Choroid plexus epithelial cell (primary cell): Measurements from ENCODE around the gene AFAP1.

ENCODE experiments used
- DNase-seq: peaks from one replicate; pipeline ENCODE4 v3.0.0-alpha.2; 2010; ENCODE audit warnings: low read depth
- H3K4me3 ChIP-seq: 2 replicates; pipeline ENCODE4 v1.5.1; 2011; ENCODE audit warnings: low read depth, mild to moderate bottlenecking, control low read depth, low read length, moderate library complexity
- TF ChIP-seq, protein P1 (sequence below): conservative IDR thresholded peaks from 2 replicates; pipeline ENCODE4 v1.5.1; 2011; ENCODE audit warnings: low read depth, mild to moderate bottlenecking, control low read depth, inconsistent platforms, low read length, moderate library complexity

Gene AFAP1

GRCh38 chr4:7775396-7775795 lies 164.3 kb downstream of the AFAP1 start:
- no peak overlapping the region for H3K4me3 ChIP-seq
- TF ChIP-seq, protein P1, sequence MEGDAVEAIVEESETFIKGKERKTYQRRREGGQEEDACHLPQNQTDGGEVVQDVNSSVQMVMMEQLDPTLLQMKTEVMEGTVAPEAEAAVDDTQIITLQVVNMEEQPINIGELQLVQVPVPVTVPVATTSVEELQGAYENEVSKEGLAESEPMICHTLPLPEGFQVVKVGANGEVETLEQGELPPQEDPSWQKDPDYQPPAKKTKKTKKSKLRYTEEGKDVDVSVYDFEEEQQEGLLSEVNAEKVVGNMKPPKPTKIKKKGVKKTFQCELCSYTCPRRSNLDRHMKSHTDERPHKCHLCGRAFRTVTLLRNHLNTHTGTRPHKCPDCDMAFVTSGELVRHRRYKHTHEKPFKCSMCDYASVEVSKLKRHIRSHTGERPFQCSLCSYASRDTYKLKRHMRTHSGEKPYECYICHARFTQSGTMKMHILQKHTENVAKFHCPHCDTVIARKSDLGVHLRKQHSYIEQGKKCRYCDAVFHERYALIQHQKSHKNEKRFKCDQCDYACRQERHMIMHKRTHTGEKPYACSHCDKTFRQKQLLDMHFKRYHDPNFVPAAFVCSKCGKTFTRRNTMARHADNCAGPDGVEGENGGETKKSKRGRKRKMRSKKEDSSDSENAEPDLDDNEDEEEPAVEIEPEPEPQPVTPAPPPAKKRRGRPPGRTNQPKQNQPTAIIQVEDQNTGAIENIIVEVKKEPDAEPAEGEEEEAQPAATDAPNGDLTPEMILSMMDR, result no peak
- DNase-seq, result no peak

DNA sequence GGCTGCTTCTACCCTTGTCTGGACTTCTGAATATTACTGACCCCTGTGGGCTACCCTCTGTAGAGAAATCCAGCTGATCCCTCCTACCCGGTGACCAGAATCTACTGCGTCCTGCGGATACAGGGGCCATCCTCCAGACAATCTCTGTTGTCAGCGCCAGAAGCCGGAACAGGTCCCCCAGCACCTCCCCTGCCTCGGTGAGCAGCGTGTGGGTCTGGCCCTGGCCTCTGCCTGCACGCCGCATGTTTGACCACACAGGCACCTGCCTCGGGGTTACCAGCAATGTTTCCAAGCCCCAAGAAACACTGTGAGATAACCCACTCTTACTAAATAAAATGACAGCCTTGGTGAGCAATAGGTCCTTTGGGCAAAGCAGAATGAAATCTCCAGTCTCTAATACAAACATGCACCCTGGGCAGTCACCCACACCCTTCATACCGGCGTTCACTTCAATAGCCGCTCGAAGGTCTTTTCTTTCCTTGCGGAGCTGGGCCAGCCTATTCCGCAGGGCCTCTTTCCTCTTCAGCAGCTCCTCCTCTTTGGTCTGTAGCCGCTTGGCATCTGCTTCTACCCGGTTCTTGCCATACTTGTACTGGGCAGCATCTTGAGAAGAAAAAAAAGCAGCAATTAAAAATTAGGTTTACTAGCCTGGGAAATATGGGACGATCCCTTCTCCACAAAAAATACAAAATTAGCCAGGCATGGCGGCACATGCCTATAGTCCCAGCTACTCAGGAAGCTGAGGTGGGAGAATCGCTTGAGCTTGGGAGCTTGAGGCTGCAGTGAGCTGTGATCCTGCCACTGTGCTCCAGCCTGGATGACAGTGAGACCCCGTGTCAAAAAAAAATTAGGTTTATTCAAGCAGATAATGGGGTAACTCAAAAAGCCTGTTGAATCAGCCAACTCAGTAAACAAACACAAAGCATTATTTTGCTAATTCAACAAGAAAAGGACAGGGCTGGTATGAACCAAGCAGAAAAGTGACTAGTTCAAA lies 165.1 kb downstream of the AFAP1 start:
- TF ChIP-seq, protein P1, result no peak
- no peak for DNase-seq
- H3K4me3 ChIP-seq, result no peak overlapping the region

DNA sequence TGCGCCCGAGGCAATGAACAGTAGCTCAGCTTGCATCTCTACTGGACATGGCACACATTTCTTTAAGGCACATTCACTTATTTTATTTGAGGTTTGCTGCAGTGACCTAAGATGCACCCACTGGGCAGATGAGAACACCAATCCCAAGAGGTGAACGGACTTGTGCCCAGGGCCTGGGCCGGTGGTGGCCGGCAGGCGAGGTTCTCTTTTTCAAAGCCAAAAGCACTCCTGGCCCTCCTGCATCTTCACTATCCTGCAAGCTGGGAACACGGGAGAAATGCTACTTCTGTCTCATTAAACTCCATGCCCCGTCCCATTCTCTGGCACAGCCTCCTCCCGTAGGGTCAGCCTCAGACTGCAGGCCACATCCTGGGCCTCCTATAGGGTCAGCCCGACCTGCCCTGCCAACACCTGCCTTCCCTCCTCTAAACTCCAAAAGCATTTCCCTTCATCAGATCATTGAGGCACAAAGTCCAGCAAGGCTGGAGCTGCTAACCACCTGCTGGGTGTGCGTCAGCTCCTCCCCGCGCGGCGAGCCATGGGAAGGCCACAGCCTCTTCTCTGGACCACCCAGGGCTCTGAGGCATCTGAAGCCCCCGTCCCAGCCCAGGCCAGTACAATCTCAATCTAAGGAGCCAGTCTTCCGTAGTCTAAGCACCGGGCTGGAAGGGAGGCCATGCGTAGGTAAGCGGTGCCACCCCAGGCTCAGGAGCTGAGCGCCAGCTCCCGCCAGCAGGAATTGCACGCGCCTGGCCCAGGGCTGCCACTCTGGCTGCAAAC lies 166.1 kb downstream of the AFAP1 start:
- TF ChIP-seq, protein P1, result no peak
- DNase-seq, result no peak

GRCh38 chr4:7772711-7773385 lies 166.8 kb downstream of the AFAP1 start:
- TF ChIP-seq, protein P1, result no peak

More for the DNA sequence above, 166.1 kb downstream of the AFAP1 start:
- no peak overlapping the region for H3K4me3 ChIP-seq

DNA sequence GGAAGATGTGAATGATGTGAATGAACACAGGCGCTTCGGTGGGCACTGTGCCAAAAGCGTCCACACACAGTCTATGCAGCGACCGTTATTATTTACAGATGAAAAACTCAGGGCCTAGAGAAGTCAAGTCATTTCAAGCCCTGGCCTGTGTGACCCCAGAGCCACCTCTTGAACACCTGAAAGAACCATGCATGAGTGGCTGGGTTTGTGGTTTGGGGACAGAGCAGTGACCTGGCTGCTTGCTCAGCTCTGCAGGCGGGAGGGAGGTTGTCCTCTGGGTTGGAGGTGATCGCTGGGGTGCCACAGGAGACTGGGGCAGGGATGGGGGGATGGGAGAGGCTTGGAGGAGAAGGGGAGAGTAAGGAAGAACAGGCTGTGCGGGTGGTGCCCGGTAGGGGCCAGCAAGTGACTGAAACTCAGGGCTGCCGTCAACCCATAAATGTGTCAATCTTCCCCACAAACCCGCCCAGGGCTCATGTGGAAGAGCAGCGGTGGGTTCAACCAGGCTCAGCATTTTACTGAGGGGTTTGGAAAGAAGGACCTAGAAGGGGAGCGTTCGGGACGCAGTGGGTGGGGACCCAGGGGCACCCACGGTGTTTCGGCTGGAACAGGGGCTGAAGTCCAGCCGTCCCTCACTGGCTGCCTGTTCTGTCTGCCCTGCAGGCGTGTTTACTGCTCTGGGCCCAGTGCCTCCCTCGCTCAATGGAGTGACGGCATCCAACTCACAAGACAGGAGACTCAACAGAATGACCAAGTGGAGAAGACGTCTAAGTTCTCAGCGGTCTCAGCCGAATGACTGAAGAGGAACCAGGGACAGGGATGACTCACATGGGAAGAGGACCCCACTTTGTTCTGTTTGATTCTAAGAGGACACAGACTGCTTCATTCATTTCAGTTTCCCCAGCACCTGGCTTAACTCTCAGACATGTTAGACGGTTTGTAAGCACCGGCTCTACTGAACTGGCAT lies 167.8 kb downstream of the AFAP1 start:
- TF ChIP-seq, protein P1, result no peak
- H3K4me3 ChIP-seq, result no peak overlapping the region
- DNase-seq, result no peak

More at GRCh38 chr4:7772711-7773385, 166.8 kb downstream of the AFAP1 start:
- no peak overlapping the region for H3K4me3 ChIP-seq
- DNase-seq, result no peak

DNA sequence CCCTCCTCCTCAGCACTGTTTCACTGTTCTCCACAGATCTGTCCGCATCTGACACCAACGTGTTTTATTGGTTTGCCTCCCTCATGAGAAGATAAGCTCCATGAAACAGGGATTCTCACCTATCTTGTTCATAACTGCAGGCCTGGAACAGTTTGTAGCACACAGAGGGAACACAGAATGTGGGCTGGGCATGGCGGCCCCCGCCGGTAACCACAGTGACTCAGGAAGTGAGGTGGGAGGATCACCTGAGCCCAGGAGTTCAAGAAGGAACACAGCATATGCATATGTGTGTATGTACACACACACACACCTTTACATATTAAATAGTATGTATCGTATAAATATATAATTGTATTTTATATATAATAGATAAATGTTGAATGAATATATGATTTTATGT lies 168.6 kb downstream of the AFAP1 start:
- TF ChIP-seq, protein P1, result no peak
- no peak overlapping the region for H3K4me3 ChIP-seq
- no peak for DNase-seq
